Stimulated activated CD8-positive, alpha-beta memory T cell treated with anti-CD3 and anti-CD28 coated beads, Interleukin-15, amount 100 ng/mL, for 1 hour (primary cell): ENCODE results near the gene IGFBP2.
"Not testable (repeated sequence)": the region's sequence is repeated elsewhere in the genome, so short reads cannot be mapped to it uniquely, and the experiment has no call there.

Source experiments
- DNase-seq: peaks from one replicate; pipeline ENCODE4 v3.0.0-alpha.2; 2020; ENCODE audit warnings: low read depth

IGFBP2 gene

GRCh38 chr2:216632952-216633615, at the start of gene IGFBP2:
Gene IGFBP2 (plus strand): TSS chr2:216633420. CDS start chr2:216633524, 104 bp downstream.
- DNase-seq = no peak

- no peak for DNase-seq
Observed at GRCh38 chr2:216583606-216584005, 49.6 kb upstream of the IGFBP2 start.

GRCh38 chr2:216584112-216584511, 49.1 kb upstream of the IGFBP2 start:
- no peak for DNase-seq

GRCh38 chr2:216585441-216585840, 47.8 kb upstream of the IGFBP2 start:
- DNase-seq = no peak

GRCh38 chr2:216588861-216589710, 44.1 kb upstream of the IGFBP2 start:
- DNase-seq = no peak

GRCh38 chr2:216589791-216590190, 43.4 kb upstream of the IGFBP2 start:
- DNase-seq = no peak

- DNase-seq = no peak
Observed at GRCh38 chr2:216590780-216591179, 42.4 kb upstream of the IGFBP2 start.

GRCh38 chr2:216591480-216591879, 41.7 kb upstream of the IGFBP2 start:
- DNase-seq = no peak

GRCh38 chr2:216594081-216594480, 39.1 kb upstream of the IGFBP2 start:
- no peak for DNase-seq

- no peak for DNase-seq
Observed at GRCh38 chr2:216596236-216596979, 36.8 kb upstream of the IGFBP2 start.

- DNase-seq = no peak
Observed at GRCh38 chr2:216596980-216597509, 36.2 kb upstream of the IGFBP2 start.

- not testable (repeated sequence) for DNase-seq
Observed at GRCh38 chr2:216597825-216598224, 35.4 kb upstream of the IGFBP2 start.

- no peak for DNase-seq
Observed at GRCh38 chr2:216601632-216602409, 31.4 kb upstream of the IGFBP2 start.

- DNase-seq = no peak
Observed at GRCh38 chr2:216603010-216603883, 30.0 kb upstream of the IGFBP2 start.

- no peak for DNase-seq
Observed at GRCh38 chr2:216603884-216604245, 29.4 kb upstream of the IGFBP2 start.

- no peak for DNase-seq
Observed at GRCh38 chr2:216604458-216604857, 28.8 kb upstream of the IGFBP2 start.

GRCh38 chr2:216606551-216607276, 26.5 kb upstream of the IGFBP2 start:
- no peak for DNase-seq

- no peak for DNase-seq
Observed at GRCh38 chr2:216607277-216607560, 26.0 kb upstream of the IGFBP2 start.

GRCh38 chr2:216608525-216608924, 24.7 kb upstream of the IGFBP2 start:
- DNase-seq = no peak
